ENCODE data around the gene GAB2. TPM values are rescaled to one million over a fixed set of nuclear protein-coding genes. Genes with fewer than 3 reads are reported as not detected.
"Not testable (repeated sequence)": the region's sequence is repeated elsewhere in the genome, so short reads cannot be mapped to it uniquely, and the experiment has no call there.

The GAB2 gene
- total RNA-seq, 1 experiment from 2014 or later = 38.9 TPM

GRCh38 chr11:78230161-78230877, 187.3 kb downstream of the GAB2 start:
- in situ Hi-C loops (cut with HindIII; ENCODE audit: low pct_unique_long_range_greater_than_20kb, low sequenced_read_pairs) = no loop called here
- no peak for DNase-seq (ENCODE audit: low read depth, low spot score)

GRCh38 chr11:78229106-78229505, 188.5 kb downstream of the GAB2 start:
- no peak for DNase-seq (ENCODE audit: low read depth, low spot score)
- in situ Hi-C loops (cut with HindIII; ENCODE audit: low pct_unique_long_range_greater_than_20kb, low sequenced_read_pairs) = no loop called here

- peak; percentile 76 for DNase-seq (ENCODE audit: low read depth, low spot score)
- in situ Hi-C loops (cut with HindIII; ENCODE audit: low pct_unique_long_range_greater_than_20kb, low sequenced_read_pairs) = no loop called here
Observed at GRCh38 chr11:78228467-78228866, 189.2 kb downstream of the GAB2 start.

GRCh38 chr11:78227921-78228320, 189.7 kb downstream of the GAB2 start:
- no peak for DNase-seq (ENCODE audit: low read depth, low spot score)
- in situ Hi-C loops (cut with HindIII; ENCODE audit: low pct_unique_long_range_greater_than_20kb, low sequenced_read_pairs) = no loop called here

GRCh38 chr11:78226684-78227680, 190.6 kb downstream of the GAB2 start:
- in situ Hi-C loops (cut with HindIII; ENCODE audit: low pct_unique_long_range_greater_than_20kb, low sequenced_read_pairs) = no loop called here
- no peak for DNase-seq (ENCODE audit: low read depth, low spot score)

GRCh38 chr11:78224906-78225420, 192.7 kb downstream of the GAB2 start:
- in situ Hi-C loops (cut with HindIII; ENCODE audit: low pct_unique_long_range_greater_than_20kb, low sequenced_read_pairs) = no loop called here
- no peak for DNase-seq (ENCODE audit: low read depth, low spot score)

GRCh38 chr11:78224506-78224905, 193.1 kb downstream of the GAB2 start:
- in situ Hi-C loops (cut with HindIII; ENCODE audit: low pct_unique_long_range_greater_than_20kb, low sequenced_read_pairs) = no loop called here
- DNase-seq (ENCODE audit: low read depth, low spot score) = no peak

GRCh38 chr11:78223320-78223954, 194.2 kb downstream of the GAB2 start:
- in situ Hi-C loops (cut with HindIII; ENCODE audit: low pct_unique_long_range_greater_than_20kb, low sequenced_read_pairs) = no loop called here
- DNase-seq (ENCODE audit: low read depth, low spot score) = no peak

GRCh38 chr11:78222726-78223125, 194.9 kb downstream of the GAB2 start:
- in situ Hi-C loops (cut with HindIII; ENCODE audit: low pct_unique_long_range_greater_than_20kb, low sequenced_read_pairs); DNase-seq (ENCODE audit: low read depth, low spot score): not testable (repeated sequence)

- in situ Hi-C loops (cut with HindIII; ENCODE audit: low pct_unique_long_range_greater_than_20kb, low sequenced_read_pairs) = no loop called here
- no peak for DNase-seq (ENCODE audit: low read depth, low spot score)
Observed at GRCh38 chr11:78221396-78222315, 196.0 kb downstream of the GAB2 start.

GRCh38 chr11:78220218-78221157, 197.1 kb downstream of the GAB2 start:
- in situ Hi-C loops (cut with HindIII; ENCODE audit: low pct_unique_long_range_greater_than_20kb, low sequenced_read_pairs) = no loop called here

GRCh38 chr11:78219493-78220217, 198.0 kb downstream of the GAB2 start:
- in situ Hi-C loops (cut with HindIII; ENCODE audit: low pct_unique_long_range_greater_than_20kb, low sequenced_read_pairs) = no loop called here
- no peak for DNase-seq (ENCODE audit: low read depth, low spot score)

More at GRCh38 chr11:78220218-78221157, 197.1 kb downstream of the GAB2 start:
- no peak for DNase-seq (ENCODE audit: low read depth, low spot score)

- DNase-seq (ENCODE audit: low read depth, low spot score) = no peak
- in situ Hi-C loops (cut with HindIII; ENCODE audit: low pct_unique_long_range_greater_than_20kb, low sequenced_read_pairs) = no loop called here
Observed at GRCh38 chr11:78218707-78219492, 198.7 kb downstream of the GAB2 start.

GRCh38 chr11:78217650-78218541, 199.7 kb downstream of the GAB2 start:
- no peak for DNase-seq (ENCODE audit: low read depth, low spot score)
- in situ Hi-C loops (cut with HindIII; ENCODE audit: low pct_unique_long_range_greater_than_20kb, low sequenced_read_pairs) = no loop called here

Measured in SK-MEL-5 (cell line).